GM21360 (cell line): ENCODE measurements around the gene LLGL2.

Experiments
- ATAC-seq: cut with Tn5 transposase; IDR thresholded peaks from one replicate; pipeline ENCODE4 v1.9.1; 2021; ENCODE audit warnings: mild to moderate bottlenecking, moderate library complexity; ENCODE audit not compliant: unreplicated experiment

Gene LLGL2

GRCh38 chr17:75505640-75506039, 19.9 kb upstream of the LLGL2 start:
- ATAC-seq: no peak

DNA sequence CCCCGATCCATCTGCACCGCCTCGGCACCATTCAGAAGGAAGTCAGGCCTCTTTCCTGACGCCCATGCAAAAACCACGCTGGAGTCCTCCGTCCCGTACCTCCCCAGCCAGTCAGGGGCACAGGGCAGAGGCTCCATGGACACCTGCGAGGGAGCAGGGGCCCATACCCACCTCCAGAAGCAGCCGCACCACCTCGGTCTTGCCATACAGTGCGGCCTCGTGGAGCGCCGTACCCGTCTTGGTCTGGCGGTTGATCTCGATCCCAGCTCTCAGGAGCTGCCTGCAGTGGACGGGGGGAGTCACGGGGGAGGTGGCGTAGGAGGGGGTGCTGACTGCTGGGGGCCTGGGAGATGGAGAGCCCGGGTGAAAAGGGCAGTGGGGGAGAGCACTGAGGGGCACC, 19.4 kb upstream of the LLGL2 start:
- no peak for ATAC-seq

GRCh38 chr17:75506888-75507287, 18.6 kb upstream of the LLGL2 start:
- ATAC-seq: no peak

DNA sequence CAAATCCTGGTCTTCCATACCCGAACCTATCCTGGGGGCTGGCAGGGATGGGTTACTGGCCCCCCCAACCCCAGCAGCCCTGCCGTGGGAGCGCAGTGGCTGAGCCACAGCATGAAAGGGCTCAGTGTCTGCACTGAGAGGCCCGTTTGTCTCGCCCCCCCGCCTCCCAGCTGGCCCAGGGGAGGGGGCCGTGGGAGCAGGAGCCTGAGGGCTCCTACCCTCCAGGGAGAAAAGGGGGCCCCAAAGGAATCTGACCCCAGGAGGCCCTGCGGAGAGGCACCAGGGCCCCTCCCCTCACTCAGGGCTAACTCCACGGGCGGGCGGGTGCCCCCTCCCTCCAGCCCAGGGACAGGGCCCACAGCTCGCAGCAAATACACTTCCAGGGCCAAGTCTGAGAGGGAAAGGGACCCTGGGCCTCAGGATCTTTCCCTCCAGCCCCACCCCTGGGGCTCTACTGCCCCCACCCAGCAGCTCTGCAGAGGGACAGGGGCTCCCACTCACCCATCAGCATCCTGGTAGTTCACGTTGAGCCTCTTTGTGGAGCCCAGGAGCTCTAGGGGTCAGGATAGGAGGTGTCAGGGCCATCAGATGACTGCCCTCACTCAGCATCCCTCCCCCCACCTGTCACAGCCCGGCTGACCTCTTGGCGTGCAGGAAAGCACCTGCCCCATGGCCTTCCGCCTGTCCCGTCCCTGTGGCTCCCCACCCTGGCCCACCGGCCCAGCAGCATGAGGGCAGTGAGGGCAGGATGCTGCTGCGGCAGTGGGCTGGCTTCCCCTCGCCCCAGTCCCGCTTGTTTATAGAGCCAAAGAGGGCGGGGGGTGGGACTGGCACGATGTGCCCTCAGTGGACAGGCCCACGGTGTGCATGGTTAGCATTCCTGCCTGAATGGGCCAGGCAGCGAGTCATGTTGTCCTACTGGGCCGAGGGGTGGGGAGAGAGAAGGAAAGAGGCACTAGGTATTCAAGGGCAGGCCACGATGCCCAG, 17.5 kb upstream of the LLGL2 start:
- ATAC-seq: no peak

GRCh38 chr17:75508931-75509361, 16.6 kb upstream of the LLGL2 start:
- ATAC-seq: no peak

DNA sequence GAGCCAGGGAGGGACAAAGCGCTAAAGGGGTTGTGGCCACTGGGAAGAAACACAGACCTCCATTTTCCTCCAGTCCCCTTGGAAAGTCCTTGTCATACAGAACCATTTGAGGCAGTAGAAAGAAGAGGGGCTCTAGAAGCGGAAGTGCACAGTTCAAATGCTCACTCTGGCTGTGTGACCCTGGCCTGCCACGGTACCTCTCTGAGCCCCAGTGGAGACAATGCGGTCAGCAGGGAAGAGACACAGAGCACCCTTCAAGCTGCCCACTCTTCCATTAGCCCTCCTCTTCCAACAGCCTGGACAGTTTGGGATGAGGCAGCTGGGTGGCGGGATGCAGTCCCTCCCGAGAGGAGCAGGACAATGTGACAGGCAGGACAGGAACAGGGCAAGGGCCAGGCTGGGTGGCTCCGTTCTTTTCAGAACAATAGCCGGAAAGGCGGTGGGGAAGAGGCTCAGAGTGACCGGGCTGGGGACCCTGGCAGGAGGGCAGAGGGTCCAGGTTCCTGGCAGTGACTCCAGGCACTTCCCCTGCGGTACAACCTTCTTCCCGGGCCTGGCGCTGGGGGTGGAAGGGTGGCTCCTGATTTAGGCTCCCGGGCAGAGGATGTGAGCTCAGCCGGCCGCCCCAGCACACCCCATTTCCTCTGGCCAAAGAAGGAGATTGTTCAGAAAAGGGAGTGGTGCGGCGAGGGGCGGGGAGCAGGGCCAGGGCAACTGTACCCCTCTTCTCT, 15.8 kb upstream of the LLGL2 start:
- no peak for ATAC-seq

- ATAC-seq: no peak
Observed at GRCh38 chr17:75511270-75511609, 14.3 kb upstream of the LLGL2 start.

GRCh38 chr17:75511610-75512575, 13.6 kb upstream of the LLGL2 start:
- ATAC-seq: no peak

DNA sequence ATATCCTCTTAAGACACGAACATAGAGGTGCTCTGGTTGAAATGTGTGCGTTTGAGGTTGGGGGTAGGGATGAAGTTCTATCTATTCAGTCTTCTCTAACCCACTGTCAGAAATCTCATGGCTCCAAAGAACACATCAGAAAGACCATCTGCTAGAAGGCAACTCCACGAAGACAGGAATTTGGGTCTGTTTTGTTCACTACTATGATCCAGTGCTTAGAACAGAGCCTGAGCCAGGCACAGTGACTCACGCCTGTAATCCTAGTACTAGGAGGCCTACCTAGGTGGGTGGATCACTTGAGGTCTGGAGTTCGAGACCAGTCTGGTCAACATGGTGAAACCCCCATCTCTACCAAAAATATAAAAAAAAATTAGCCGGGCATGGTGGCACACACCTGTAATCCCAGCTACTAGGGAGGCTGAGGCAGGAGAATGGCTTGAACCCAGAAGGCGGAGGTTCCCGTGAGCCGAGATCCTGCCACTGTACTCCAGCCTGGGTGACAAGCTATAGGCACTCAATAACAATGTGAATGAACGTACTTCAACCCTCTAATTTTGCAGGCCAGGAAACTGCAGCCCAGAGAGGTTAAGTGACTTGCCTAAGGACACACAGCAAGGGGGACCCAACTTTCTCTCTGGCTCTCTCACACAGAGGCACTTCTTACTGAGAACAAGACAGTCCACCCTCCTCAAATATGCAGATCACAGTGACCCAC, 12.4 kb upstream of the LLGL2 start:
- ATAC-seq: no peak

- ATAC-seq: no peak
Observed at GRCh38 chr17:75513641-75514000, 11.9 kb upstream of the LLGL2 start.

DNA sequence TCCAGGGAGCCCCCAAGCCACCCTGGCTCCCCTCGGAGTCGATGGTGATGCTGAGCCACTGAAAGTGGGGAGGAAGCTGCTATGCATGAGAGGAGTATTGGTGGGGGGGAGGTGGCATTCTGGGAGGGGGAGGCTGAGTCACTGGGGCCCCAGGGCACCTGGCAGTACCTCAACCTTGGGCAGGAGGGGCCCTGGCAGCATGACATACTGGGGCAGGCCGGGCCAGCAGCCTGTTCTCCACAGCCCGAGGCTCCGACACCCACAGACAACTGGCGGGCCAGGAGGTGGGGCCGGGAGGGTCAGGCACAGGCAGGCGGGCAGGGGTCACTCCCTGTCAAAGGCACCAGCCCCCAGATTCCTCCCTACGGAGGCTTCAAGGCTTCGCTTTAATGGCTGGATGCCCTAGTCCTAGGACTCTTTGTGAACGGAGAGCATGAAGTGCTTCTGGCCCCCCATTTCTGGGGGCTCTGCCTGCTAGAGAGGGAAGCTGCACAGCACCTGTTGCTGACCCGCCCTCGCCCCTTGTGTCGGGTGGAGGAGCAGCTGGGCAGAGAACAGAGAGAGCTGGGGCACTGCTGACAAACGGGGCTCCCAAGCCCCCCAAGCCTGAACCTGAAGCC, 11.1 kb upstream of the LLGL2 start:
- ATAC-seq: no peak

DNA sequence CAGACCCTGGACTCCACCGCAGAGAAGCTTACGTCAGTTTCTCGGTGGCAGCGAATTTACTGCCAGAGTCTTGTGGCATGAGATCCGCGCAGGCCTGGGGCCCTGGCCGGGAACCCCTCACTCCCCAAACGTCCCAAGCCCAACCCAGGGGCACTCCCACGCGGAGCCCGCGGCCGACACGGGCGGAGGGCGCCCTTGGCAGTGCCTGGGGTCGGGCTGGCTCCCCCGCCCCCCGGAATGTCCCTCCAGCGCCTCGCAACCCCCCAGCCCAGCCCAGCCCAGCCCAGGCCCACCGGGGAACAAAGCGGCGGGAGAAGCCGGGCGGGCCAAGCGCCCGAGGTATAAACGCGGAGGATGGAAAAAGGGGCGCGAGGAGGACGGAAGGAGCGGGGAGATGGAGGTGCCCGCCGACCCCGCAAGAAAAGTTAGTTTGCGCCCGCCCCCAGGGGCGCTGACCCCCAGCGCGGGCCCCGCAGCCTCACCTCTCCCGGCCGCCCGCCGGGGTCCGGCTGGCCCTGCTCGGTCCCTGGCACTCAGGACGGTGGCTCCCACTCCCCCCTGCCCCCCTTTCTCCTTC, 10.5 kb upstream of the LLGL2 start:
- no peak for ATAC-seq

DNA sequence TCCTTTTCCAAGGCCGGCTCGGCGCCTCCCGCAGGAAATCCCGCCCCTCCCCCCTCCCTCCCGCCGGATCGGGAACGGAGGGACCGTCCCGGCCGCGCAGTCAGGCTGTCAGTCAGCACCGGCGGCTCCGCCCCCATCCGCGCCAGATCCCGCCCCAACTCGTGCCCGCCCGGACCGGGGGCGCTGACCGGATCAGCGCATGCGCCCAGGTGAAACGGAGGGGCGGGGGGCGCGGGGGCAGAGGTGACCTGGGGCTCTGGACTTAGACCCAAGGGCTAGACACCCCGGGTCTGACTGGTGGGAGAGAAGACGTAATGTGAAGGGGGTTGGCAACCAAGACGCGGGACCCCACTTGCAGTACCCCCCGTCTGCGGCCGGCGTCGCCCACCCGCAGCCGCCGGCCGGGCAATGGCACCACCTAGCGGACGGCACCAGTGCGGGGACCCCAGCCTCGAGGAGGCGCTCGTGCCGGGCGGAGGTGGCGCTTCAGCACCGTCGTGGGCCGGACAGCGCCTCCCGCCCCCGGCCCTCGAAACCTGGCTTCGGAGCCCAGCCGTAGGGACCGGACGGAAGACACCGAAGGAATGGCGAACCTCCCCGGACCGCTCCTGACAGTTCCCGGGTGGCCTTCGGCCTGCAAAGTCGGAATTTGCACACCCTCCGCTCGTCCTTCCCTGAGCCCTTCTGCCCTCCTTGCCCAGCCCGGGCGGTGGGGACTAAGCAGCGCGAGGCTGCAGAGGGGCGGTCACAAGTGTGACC, 9.8 kb upstream of the LLGL2 start, which contains the start of gene CASKIN2:
CASKIN2 (minus strand) TSS at position 42 of the 759 bp plus-strand sequence. CDS start 1,733 bp downstream, outside the sequence.
- ATAC-seq: peak; percentile 40

GRCh38 chr17:75516255-75516618, 9.3 kb upstream of the LLGL2 start, which contains the start of gene TSEN54:
TSS of gene TSEN54 (plus strand) at chr17:75516528. CDS start at chr17:75516561, 33 bp downstream.
- ATAC-seq: peak; percentile 61

- peak; percentile 9 for ATAC-seq
Observed at GRCh38 chr17:75516619-75517296, 8.7 kb upstream of the LLGL2 start.

GRCh38 chr17:75517297-75517865, 8.1 kb upstream of the LLGL2 start:
- ATAC-seq: no peak

DNA sequence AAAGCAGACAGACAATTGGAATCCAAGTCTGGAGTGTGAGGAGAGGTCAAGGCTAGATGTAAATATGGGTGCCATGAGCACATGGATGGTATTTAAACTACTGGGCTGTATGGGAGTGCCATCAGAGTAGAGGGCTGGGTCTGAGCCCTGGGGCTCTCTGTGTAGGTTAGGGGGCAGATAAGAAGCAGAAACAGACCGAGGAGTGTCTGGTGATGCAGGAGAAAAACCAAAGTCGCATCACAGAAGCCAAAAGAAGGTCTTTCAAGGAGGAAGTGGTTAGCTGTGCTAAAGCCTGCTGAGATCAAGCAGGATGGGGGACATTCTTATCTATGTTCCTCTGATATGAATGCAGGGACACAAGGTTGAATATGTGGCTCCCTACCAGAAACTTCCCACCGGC, 7.3 kb upstream of the LLGL2 start:
- ATAC-seq: no peak
